Measurements from ENCODE around the gene PHLDB3.
"Not testable (repeated sequence)": the region's sequence is repeated elsewhere in the genome, so short reads cannot be mapped to it uniquely, and the experiment has no call there.

PHLDB3 gene

GRCh38 chr19:43447655-43448054 is 56.9 kb downstream of the PHLDB3 start:
- no peak for FAIRE-seq
- no peak for DNase-seq (ENCODE audit: insufficient read length, low spot score)

GRCh38 chr19:43446746-43447489 is 57.6 kb downstream of the PHLDB3 start:
- peak; percentile 94 for FAIRE-seq

GRCh38 chr19:43445426-43445825 is 59.1 kb downstream of the PHLDB3 start:
- FAIRE-seq (no peak), DNase-seq (ENCODE audit: insufficient read length, low spot score) (no peak)

More at GRCh38 chr19:43446746-43447489, 57.6 kb downstream of the PHLDB3 start:
- peak; percentile 74 for DNase-seq (ENCODE audit: insufficient read length, low spot score)

- FAIRE-seq: no peak
- no peak for DNase-seq (ENCODE audit: insufficient read length, low spot score)
Measured at GRCh38 chr19:43444531-43445287, 59.8 kb downstream of the PHLDB3 start.

- FAIRE-seq; DNase-seq (ENCODE audit: insufficient read length, low spot score): not testable (repeated sequence)
Measured at GRCh38 chr19:43444091-43444490, 60.5 kb downstream of the PHLDB3 start.

GRCh38 chr19:43441716-43442115 is 62.8 kb downstream of the PHLDB3 start:
- DNase-seq (ENCODE audit: insufficient read length, low spot score): no peak
- no peak for FAIRE-seq

GRCh38 chr19:43439709-43440063 is 64.9 kb downstream of the PHLDB3 start:
- no peak for DNase-seq (ENCODE audit: insufficient read length, low spot score)

GRCh38 chr19:43439032-43439708 is 65.4 kb downstream of the PHLDB3 start:
- DNase-seq (ENCODE audit: insufficient read length, low spot score) (no peak), FAIRE-seq (no peak)

More at GRCh38 chr19:43439709-43440063, 64.9 kb downstream of the PHLDB3 start:
- FAIRE-seq: no peak

GRCh38 chr19:43438291-43439031 is 66.1 kb downstream of the PHLDB3 start:
- no peak for FAIRE-seq

GRCh38 chr19:43437712-43438111 is 66.8 kb downstream of the PHLDB3 start:
- no peak for DNase-seq (ENCODE audit: insufficient read length, low spot score)
- no peak for FAIRE-seq

More at GRCh38 chr19:43438291-43439031, 66.1 kb downstream of the PHLDB3 start:
- DNase-seq (ENCODE audit: insufficient read length, low spot score): no peak

GRCh38 chr19:43437284-43437683 is 67.3 kb downstream of the PHLDB3 start:
- not testable (repeated sequence) for FAIRE-seq

GRCh38 chr19:43435775-43436174 is 68.8 kb downstream of the PHLDB3 start:
- FAIRE-seq: no peak
- DNase-seq (ENCODE audit: insufficient read length, low spot score): no peak

More at GRCh38 chr19:43437284-43437683, 67.3 kb downstream of the PHLDB3 start:
- not testable (repeated sequence) for DNase-seq (ENCODE audit: insufficient read length, low spot score)

GRCh38 chr19:43433689-43434088 is 70.9 kb downstream of the PHLDB3 start:
- FAIRE-seq: no peak
- DNase-seq (ENCODE audit: insufficient read length, low spot score): no peak

- FAIRE-seq: no peak
- no peak for DNase-seq (ENCODE audit: insufficient read length, low spot score)
Measured at GRCh38 chr19:43433358-43433673, 71.2 kb downstream of the PHLDB3 start.

- FAIRE-seq (no peak), DNase-seq (ENCODE audit: insufficient read length, low spot score) (no peak)
Measured at GRCh38 chr19:43430976-43431375, 73.6 kb downstream of the PHLDB3 start.

GRCh38 chr19:43430142-43430710 is 74.3 kb downstream of the PHLDB3 start:
- no peak for DNase-seq (ENCODE audit: insufficient read length, low spot score)
- no peak for FAIRE-seq

- FAIRE-seq (no peak), DNase-seq (ENCODE audit: insufficient read length, low spot score) (no peak)
Measured at GRCh38 chr19:43429395-43429794, 75.2 kb downstream of the PHLDB3 start.

- DNase-seq (ENCODE audit: insufficient read length, low spot score) (no peak), FAIRE-seq (no peak)
Measured at GRCh38 chr19:43425567-43426392, 78.8 kb downstream of the PHLDB3 start.
